GM23338 (cell line): ENCODE measurements around the gene FRAS1. TPM values are rescaled to one million over a fixed set of nuclear protein-coding genes. Genes with fewer than 3 reads are reported as not detected.

Source experiments
- ATAC-seq: fragments of 200-7000 bp; cut with Tn5 transposase; 3 replicates; pipeline ENCODE4 v1.9.1; 2020
- DNase-seq: peaks from one replicate; pipeline ENCODE4 v3.0.0-alpha.2; 2015; ENCODE audit warnings: low spot score
- H2AFZ ChIP-seq: fragments of 200-600 bp; sonication (generic); 2 replicates; pipeline ENCODE4 v1.8.0; 2016; ENCODE audit warnings: antibody characterized with exemption, mild to moderate bottlenecking, moderate library complexity
- H3F3A ChIP-seq: fragments of 200-600 bp; sonication (generic); replicated peaks from 2 replicates; pipeline ENCODE4 v1.8.0; 2017; ENCODE audit warnings: antibody characterized with exemption, mixed run types, low read depth
- H3K27ac ChIP-seq: fragments of 200-600 bp; sonication (generic); 2 replicates; pipeline ENCODE4 v1.6.1; 2016; ENCODE audit warnings: low read depth
- H3K27me3 ChIP-seq: fragments of 200-600 bp; sonication (generic); 2 replicates; pipeline ENCODE4 v1.8.0; 2016; ENCODE audit warnings: mild to moderate bottlenecking, mixed run types, moderate library complexity; ENCODE audit not compliant: insufficient read depth
- H3K36me3 ChIP-seq: fragments of 200-600 bp; sonication (generic); 2 replicates; pipeline ENCODE4 v1.8.0; 2016; ENCODE audit warnings: mild to moderate bottlenecking; ENCODE audit not compliant: insufficient read depth
- H3K4me1 ChIP-seq: fragments of 200-600 bp; sonication (generic); 2 replicates; pipeline ENCODE4 v1.8.0; 2016; ENCODE audit warnings: mild to moderate bottlenecking, moderate library complexity; ENCODE audit not compliant: insufficient read depth
- H3K4me2 ChIP-seq: fragments of 200-600 bp; sonication (generic); 2 replicates; pipeline ENCODE4 v1.7.1; 2017; ENCODE audit warnings: mixed run types
- H3K4me3 ChIP-seq: fragments of 200-600 bp; sonication (generic); 2 replicates; pipeline ENCODE4 v1.6.1; 2016; ENCODE audit warnings: mixed run types
- H3K79me2 ChIP-seq: fragments of 200-600 bp; sonication (generic); replicated peaks from 2 replicates; pipeline ENCODE4 v1.8.0; 2017; ENCODE audit warnings: mild to moderate bottlenecking; ENCODE audit not compliant: insufficient read depth
- H3K9me2 ChIP-seq: fragments of 200-600 bp; sonication (generic); 2 replicates; pipeline ENCODE4 v1.8.0; 2017; ENCODE audit not compliant: insufficient read depth
- H4K20me1 ChIP-seq: fragments of 200-600 bp; sonication (generic); replicated peaks from 2 replicates; pipeline ENCODE4 v1.8.0; 2017; ENCODE audit warnings: mild to moderate bottlenecking; ENCODE audit not compliant: insufficient read depth
- H3K27ac Mint-ChIP-seq: 2 replicates; pipeline ENCODE4 v1.8.0; 2020; ENCODE audit warnings: inconsistent platforms, mild to moderate bottlenecking, moderate library complexity, mixed read lengths
- H3K27me3 Mint-ChIP-seq: 3 replicates; pipeline ENCODE4 v1.8.0; 2022; ENCODE audit warnings: low read depth, mild to moderate bottlenecking, moderate library complexity, mixed read lengths, inconsistent platforms; ENCODE audit not compliant: insufficient read depth, poor library complexity
- H3K36me3 Mint-ChIP-seq: 3 replicates; pipeline ENCODE4 v1.8.0; 2021; ENCODE audit warnings: low read depth, mild to moderate bottlenecking, inconsistent platforms, moderate library complexity, mixed read lengths
- H3K4me1 Mint-ChIP-seq: 3 replicates; pipeline ENCODE4 v1.8.0; 2020; ENCODE audit warnings: mild to moderate bottlenecking, inconsistent platforms, mixed read lengths
- H3K4me3 Mint-ChIP-seq: 3 replicates; pipeline ENCODE4 v1.8.0; 2021; ENCODE audit warnings: moderate library complexity, mild to moderate bottlenecking, inconsistent platforms, mixed read lengths
- H3K9me3 Mint-ChIP-seq: 3 replicates; pipeline ENCODE4 v1.8.0; 2020; ENCODE audit warnings: moderate library complexity, mild to moderate bottlenecking, inconsistent platforms, mixed read lengths
- CREB1 ChIP-seq: fragments of 250-450 bp; sonication (Bioruptor Pico); IDR thresholded peaks from 2 replicates; pipeline ENCODE4 v1.5.0; 2020; ENCODE audit warnings: low read depth, mild to moderate bottlenecking, moderate library complexity
- CTCF ChIP-seq, 2 experiments: fragments of 200-600 bp in 1 of 2; sonication (generic) in 1 of 2; conservative IDR thresholded peaks; 2 replicates each; pipeline versions ENCODE4 v1.5.1 to v1.6.1; 2016 to 2017; ENCODE audit warnings: antibody characterized with exemption in 2 of 2, low read depth in 2 of 2, mild to moderate bottlenecking in 2 of 2, moderate library complexity in 1 of 2
- ETS1 ChIP-seq: IDR thresholded peaks from 2 replicates; pipeline ENCODE4 v1.6.1; 2016; ENCODE audit warnings: antibody characterized with exemption
- EZH2 ChIP-seq: fragments of 200-600 bp; sonication (generic); IDR thresholded peaks from one replicate; pipeline ENCODE4 v1.8.0; 2017; ENCODE audit warnings: antibody characterized with exemption, mild to moderate bottlenecking, low read depth; ENCODE audit not compliant: unreplicated experiment
- EZH2phosphoT487 ChIP-seq: fragments of 200-600 bp; sonication (generic); IDR thresholded peaks from one replicate; pipeline ENCODE4 v1.8.1; 2018; ENCODE audit warnings: antibody characterized with exemption; ENCODE audit not compliant: unreplicated experiment
- JUNB ChIP-seq: IDR thresholded peaks from one replicate; pipeline ENCODE4 v1.6.1; 2016; ENCODE audit warnings: antibody characterized with exemption; ENCODE audit not compliant: unreplicated experiment
- NANOG ChIP-seq: IDR thresholded peaks from 2 replicates; pipeline ENCODE4 v1.6.1; 2016; ENCODE audit warnings: antibody characterized with exemption, borderline replicate concordance
- POLR2AphosphoS5 ChIP-seq: IDR thresholded peaks from 2 replicates; pipeline ENCODE4 v1.6.1; 2016; ENCODE audit warnings: antibody characterized with exemption, low read depth
- REST ChIP-seq: IDR thresholded peaks from one replicate; pipeline ENCODE4 v1.6.1; 2018; ENCODE audit warnings: antibody characterized with exemption; ENCODE audit not compliant: unreplicated experiment
- STAT1 ChIP-seq: IDR thresholded peaks from one replicate; pipeline ENCODE4 v1.6.1; 2016; ENCODE audit warnings: antibody characterized with exemption; ENCODE audit not compliant: unreplicated experiment
- ZNF114 ChIP-seq: fragments of 250-450 bp; sonication (Bioruptor Pico); IDR thresholded peaks from 2 replicates; pipeline ENCODE4 v1.5.0; 2020; ENCODE audit warnings: mild to moderate bottlenecking, moderate library complexity
- ZNF331 ChIP-seq: fragments of 250-450 bp; sonication (Bioruptor Pico); IDR thresholded peaks from 2 replicates; pipeline ENCODE4 v1.5.0; 2020; ENCODE audit warnings: low read depth, mild to moderate bottlenecking, moderate library complexity
- polyA plus RNA-seq: library from polyadenylated mRNA; unstranded; fragments of >200 nt; fragmentation: Nextera tagmentation; extraction: Ambion mirVana; gene quantifications from 2 replicates; pipeline ENCODE4 v1.2.1, GENCODE V29; 2016
- total RNA-seq: library from RNA; depleted of rRNA; stranded (reverse); fragments of >200 nt; shearing (Covaris generic); gene quantifications from 2 replicates; pipeline ENCODE4 v1.2.3, GENCODE V29; 2014

The FRAS1 gene
- total and polyA plus RNA-seq, 2 experiments from 2014 or later = 12.4 to 108 TPM

GRCh38 chr4:78361621-78362120, 304.5 kb downstream of the FRAS1 start:
- Histone ChIP-seq H3K27me3 (no peaks in the 10 kb centered on the region), H3K36me3 (peaks cover 12% of the 10 kb centered on the region), H3F3A (no peaks in the 10 kb centered on the region), H2AFZ (no peak overlapping the region), H3K9me2 (peaks cover 10% of the 10 kb centered on the region), H3K4me2 (peak overlapping the region; percentile 49; the same call in 1 of the 2 replicates), H3K79me2 (no peaks in the 10 kb centered on the region), H3K4me3 (no peak overlapping the region), H3K4me1 (peaks cover 40% of the 10 kb centered on the region), H3K27ac (no peak overlapping the region; the same call in 1 of the 2 replicates), H4K20me1 (peaks cover 5% of the 10 kb centered on the region; the same call in 1 of the 2 replicates)
- H3K27ac Mint-ChIP-seq = no peak overlapping the region
- H3K4me3 Mint-ChIP-seq = no peak overlapping the region; the same call in 2 of the 3 replicates
- TF ChIP-seq REST (no peak), JUNB (no peak), NANOG (no peak), CREB1 (CRISPR knock-in tag) (no peak), STAT1 (no peak), EZH2phosphoT487 (no peak), ETS1 (no peak)
- H3K36me3 Mint-ChIP-seq = peaks cover 32% of the 10 kb centered on the region
- DNase-seq = no peak
- no peak for ATAC-seq
- peaks cover 52% of the 10 kb centered on the region for H3K4me1 Mint-ChIP-seq
- no peaks in the 10 kb centered on the region for H3K9me3 Mint-ChIP-seq
- H3K27me3 Mint-ChIP-seq = peaks cover 15% of the 10 kb centered on the region

- Histone ChIP-seq H3K79me2 (no peaks in the 10 kb centered on the region), H2AFZ (no peak overlapping the region), H3F3A (no peaks in the 10 kb centered on the region), H3K27me3 (no peaks in the 10 kb centered on the region), H3K27ac (no peak overlapping the region), H3K4me2 (peak overlapping the region; percentile 49; the same call in 1 of the 2 replicates), H3K9me2 (peaks cover 7% of the 10 kb centered on the region), H3K4me3 (no peak overlapping the region), H3K36me3 (peaks cover 12% of the 10 kb centered on the region), H4K20me1 (peaks cover 5% of the 10 kb centered on the region; the same call in 1 of the 2 replicates), H3K4me1 (peaks cover 39% of the 10 kb centered on the region)
- no peak overlapping the region; the same call in 2 of the 3 replicates for H3K4me3 Mint-ChIP-seq
- no peak overlapping the region for H3K27ac Mint-ChIP-seq
- peak; percentile 55 for ATAC-seq
- H3K4me1 Mint-ChIP-seq = peaks cover 49% of the 10 kb centered on the region
- H3K36me3 Mint-ChIP-seq = peaks cover 34% of the 10 kb centered on the region
- no peaks in the 10 kb centered on the region for H3K9me3 Mint-ChIP-seq
- peak; percentile 22 for DNase-seq
- H3K27me3 Mint-ChIP-seq = peaks cover 14% of the 10 kb centered on the region
- no peak for TF ChIP-seq JUNB
- no peak for TF ChIP-seq CTCF (conservative IDR thresholded peaks at IDR 0.05; ENCODE audit: low read depth in 2 of 2)
- TF ChIP-seq ZNF331 (CRISPR knock-in tag) = no peak
- no peak for TF ChIP-seq POLR2AphosphoS5
- TF ChIP-seq CREB1 (CRISPR knock-in tag) = no peak
- TF ChIP-seq ETS1 = no peak
- no peak for TF ChIP-seq ZNF114 (CRISPR knock-in tag)
- no peak for TF ChIP-seq REST
- TF ChIP-seq NANOG = no peak
- no peak for TF ChIP-seq STAT1
- TF ChIP-seq EZH2phosphoT487 = no peak
- no peak for TF ChIP-seq EZH2
These were observed 305.2 kb downstream of the FRAS1 start for GRCh38 chr4:78362310-78362709.
